NCI-H226 (cell line): ENCODE results near the gene BMPR1A.
A peak's percentile ranks its signal among the peaks of the same experiment; 100 is the strongest.
"Not testable (repeated sequence)": the region's sequence is repeated elsewhere in the genome, so short reads cannot be mapped to it uniquely, and the experiment has no call there.

Experiments
- DNase-seq: peaks from one replicate; pipeline ENCODE4 v3.0.0-alpha.2; 2015

The BMPR1A gene

GRCh38 chr10:86732771-86733170, 23.6 kb upstream of the BMPR1A start:
- DNase-seq = no peak

- no peak for DNase-seq
These were observed 23.2 kb upstream of the BMPR1A start for GRCh38 chr10:86733260-86733671.

GRCh38 chr10:86734207-86734988, 22.0 kb upstream of the BMPR1A start:
- DNase-seq = no peak

- DNase-seq = not testable (repeated sequence)
These were observed 21.1 kb upstream of the BMPR1A start for GRCh38 chr10:86735278-86735677.

GRCh38 chr10:86742230-86742629, 14.2 kb upstream of the BMPR1A start:
- no peak for DNase-seq

GRCh38 chr10:86744067-86744725, 12.2 kb upstream of the BMPR1A start:
- DNase-seq = no peak

- no peak for DNase-seq
These were observed 8.4 kb upstream of the BMPR1A start for GRCh38 chr10:86747796-86748581.

GRCh38 chr10:86749854-86750253, 6.6 kb upstream of the BMPR1A start:
- DNase-seq = no peak

- no peak for DNase-seq
These were observed 4.9 kb upstream of the BMPR1A start for GRCh38 chr10:86751477-86751876.

- DNase-seq = peak; percentile 55
These were observed 4.1 kb upstream of the BMPR1A start for GRCh38 chr10:86752311-86752710.

GRCh38 chr10:86753051-86753450, 3.4 kb upstream of the BMPR1A start:
- DNase-seq = no peak

- no peak for DNase-seq
These were observed 2.6 kb upstream of the BMPR1A start for GRCh38 chr10:86753638-86754434.

GRCh38 chr10:86755454-86755739, 1.0 kb upstream of the BMPR1A start:
- no peak for DNase-seq

GRCh38 chr10:86755740-86756510, 494 bp upstream of the BMPR1A start:
- peak; percentile 84 for DNase-seq

GRCh38 chr10:86757113-86757972, 924 bp downstream of the BMPR1A start:
- peak; percentile 52 for DNase-seq

GRCh38 chr10:86758189-86759072, 2.0 kb downstream of the BMPR1A start:
- no peak for DNase-seq

- DNase-seq = no peak
These were observed 2.8 kb downstream of the BMPR1A start for GRCh38 chr10:86759073-86759672.

- no peak for DNase-seq
These were observed 7.0 kb downstream of the BMPR1A start for GRCh38 chr10:86763404-86763803.

GRCh38 chr10:86765548-86765947, 9.1 kb downstream of the BMPR1A start:
- no peak for DNase-seq
